Nephron (organoid): ENCODE measurements around the gene DDR1.

ENCODE experiments used
- H3K27ac Mint-ChIP-seq, 3 experiments: 2 replicates each; pipeline ENCODE4 v1.8.0; 2020; ENCODE audit warnings: mixed read lengths in 3 of 3, mild to moderate bottlenecking in 2 of 3, moderate library complexity in 1 of 3
- H3K27me3 Mint-ChIP-seq: 2 replicates; pipeline ENCODE4 v1.8.0; 2021; ENCODE audit warnings: low read depth, mild to moderate bottlenecking, moderate library complexity, mixed read lengths
- H3K36me3 Mint-ChIP-seq: 2 replicates; pipeline ENCODE4 v1.8.0; 2020; ENCODE audit warnings: low read depth, mixed read lengths
- H3K4me1 Mint-ChIP-seq: 2 replicates; pipeline ENCODE4 v1.8.0; 2020; ENCODE audit warnings: mixed read lengths
- H3K4me3 Mint-ChIP-seq, 3 experiments: 2 replicates each; pipeline ENCODE4 v1.8.0; 2020; ENCODE audit warnings: mild to moderate bottlenecking in 3 of 3, mixed read lengths in 3 of 3, moderate library complexity in 2 of 3
- H3K9me3 Mint-ChIP-seq: 2 replicates; pipeline ENCODE4 v1.8.0; 2020; ENCODE audit warnings: mixed read lengths
- TF ChIP-seq, protein P1 (sequence below), 3 experiments: fragments of 200-600 bp; sonication (generic); IDR thresholded peaks; one replicate each; pipeline ENCODE4 v1.5.0; 2021; ENCODE audit warnings: antibody characterized with exemption in 3 of 3; ENCODE audit not compliant: unreplicated experiment in 3 of 3

DDR1 gene

DNA sequence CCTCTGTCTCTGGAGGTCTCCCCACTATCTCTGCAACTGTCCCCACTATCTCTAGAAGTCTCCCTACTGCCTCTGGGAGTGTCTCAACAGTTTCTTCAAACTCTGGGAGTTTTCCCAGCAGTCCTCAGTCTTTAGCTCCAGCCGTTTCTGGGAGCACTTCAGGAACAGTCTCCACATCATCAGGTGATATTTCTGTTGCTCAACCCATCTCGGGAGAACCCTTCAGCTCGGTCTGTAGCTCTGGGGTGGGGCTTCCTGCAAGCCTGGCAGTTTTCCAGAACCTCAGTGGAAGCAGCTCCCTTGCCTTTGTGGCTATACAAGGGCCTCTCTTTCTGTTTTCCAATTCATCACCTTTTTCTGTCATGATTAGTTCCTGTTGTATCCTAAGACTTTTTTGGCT lies 50.7 kb downstream of the DDR1 start:
- no peaks in the 10 kb centered on the region for H3K36me3 Mint-ChIP-seq
- peaks cover 8% of the 10 kb centered on the region for H3K4me1 Mint-ChIP-seq
- H3K4me3 Mint-ChIP-seq, result no peak overlapping the region
- no peak overlapping the region for H3K27ac Mint-ChIP-seq
- no peaks in the 10 kb centered on the region for H3K9me3 Mint-ChIP-seq
- H3K27me3 Mint-ChIP-seq, result peaks cover 38% of the 10 kb centered on the region
- TF ChIP-seq, protein P1, sequence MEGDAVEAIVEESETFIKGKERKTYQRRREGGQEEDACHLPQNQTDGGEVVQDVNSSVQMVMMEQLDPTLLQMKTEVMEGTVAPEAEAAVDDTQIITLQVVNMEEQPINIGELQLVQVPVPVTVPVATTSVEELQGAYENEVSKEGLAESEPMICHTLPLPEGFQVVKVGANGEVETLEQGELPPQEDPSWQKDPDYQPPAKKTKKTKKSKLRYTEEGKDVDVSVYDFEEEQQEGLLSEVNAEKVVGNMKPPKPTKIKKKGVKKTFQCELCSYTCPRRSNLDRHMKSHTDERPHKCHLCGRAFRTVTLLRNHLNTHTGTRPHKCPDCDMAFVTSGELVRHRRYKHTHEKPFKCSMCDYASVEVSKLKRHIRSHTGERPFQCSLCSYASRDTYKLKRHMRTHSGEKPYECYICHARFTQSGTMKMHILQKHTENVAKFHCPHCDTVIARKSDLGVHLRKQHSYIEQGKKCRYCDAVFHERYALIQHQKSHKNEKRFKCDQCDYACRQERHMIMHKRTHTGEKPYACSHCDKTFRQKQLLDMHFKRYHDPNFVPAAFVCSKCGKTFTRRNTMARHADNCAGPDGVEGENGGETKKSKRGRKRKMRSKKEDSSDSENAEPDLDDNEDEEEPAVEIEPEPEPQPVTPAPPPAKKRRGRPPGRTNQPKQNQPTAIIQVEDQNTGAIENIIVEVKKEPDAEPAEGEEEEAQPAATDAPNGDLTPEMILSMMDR (IDR thresholded peaks at IDR 0.05; ENCODE audit: unreplicated experiment in 3 of 3), result no peak

DNA sequence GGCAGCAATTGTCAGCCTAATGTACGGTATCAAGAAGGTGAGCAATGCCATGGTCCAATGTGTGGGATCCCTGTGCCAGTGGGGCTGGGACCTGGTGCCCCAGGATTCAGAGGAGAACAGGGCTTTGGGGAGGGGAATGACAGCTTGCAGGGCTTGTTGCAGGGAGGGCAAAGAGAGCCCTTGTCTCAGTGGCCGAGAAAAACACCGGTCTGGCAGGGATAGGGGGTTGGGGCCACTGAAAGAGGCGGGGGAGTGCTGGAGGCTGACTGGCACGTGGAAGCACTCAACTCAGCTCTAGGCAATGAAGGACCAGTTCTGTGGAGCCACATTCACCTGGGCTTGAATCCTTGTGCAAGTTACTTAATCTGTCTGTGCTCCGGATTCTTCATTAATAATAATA lies 52.9 kb downstream of the DDR1 start:
- Mint-ChIP-seq H3K36me3 (no peaks in the 10 kb centered on the region), H3K27ac (no peak overlapping the region), H3K9me3 (no peaks in the 10 kb centered on the region), H3K27me3 (peaks cover 43% of the 10 kb centered on the region), H3K4me3 (no peak overlapping the region), H3K4me1 (peaks cover 8% of the 10 kb centered on the region)
- TF ChIP-seq, protein P1 (IDR thresholded peaks at IDR 0.05; ENCODE audit: unreplicated experiment in 3 of 3), result no peak

DNA sequence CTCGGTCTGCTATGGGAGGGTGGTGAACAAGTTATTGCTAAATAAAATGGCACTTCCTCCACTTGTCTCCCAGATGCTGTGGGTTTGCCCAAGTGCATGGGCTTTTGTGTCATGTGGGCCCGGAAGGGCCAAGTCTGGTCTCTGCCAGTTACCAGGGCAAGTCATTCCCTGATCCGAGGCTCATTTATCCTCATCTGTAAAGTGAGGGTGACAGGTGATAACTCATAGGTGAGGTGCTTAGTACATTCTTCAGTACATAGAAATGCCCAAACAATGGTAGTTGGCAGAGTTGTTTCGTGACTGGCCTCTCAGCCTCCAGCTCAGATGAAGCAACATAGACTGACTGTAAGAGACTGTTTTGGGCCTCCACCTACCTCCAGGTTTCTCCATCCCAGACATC lies 54.4 kb downstream of the DDR1 start:
- Mint-ChIP-seq H3K36me3 (no peaks in the 10 kb centered on the region), H3K4me3 (no peak overlapping the region), H3K9me3 (no peaks in the 10 kb centered on the region), H3K27ac (no peak overlapping the region), H3K4me1 (peaks cover 13% of the 10 kb centered on the region), H3K27me3 (peaks cover 53% of the 10 kb centered on the region)
- TF ChIP-seq, protein P1 (IDR thresholded peaks at IDR 0.05; ENCODE audit: unreplicated experiment in 3 of 3), result no peak

DNA sequence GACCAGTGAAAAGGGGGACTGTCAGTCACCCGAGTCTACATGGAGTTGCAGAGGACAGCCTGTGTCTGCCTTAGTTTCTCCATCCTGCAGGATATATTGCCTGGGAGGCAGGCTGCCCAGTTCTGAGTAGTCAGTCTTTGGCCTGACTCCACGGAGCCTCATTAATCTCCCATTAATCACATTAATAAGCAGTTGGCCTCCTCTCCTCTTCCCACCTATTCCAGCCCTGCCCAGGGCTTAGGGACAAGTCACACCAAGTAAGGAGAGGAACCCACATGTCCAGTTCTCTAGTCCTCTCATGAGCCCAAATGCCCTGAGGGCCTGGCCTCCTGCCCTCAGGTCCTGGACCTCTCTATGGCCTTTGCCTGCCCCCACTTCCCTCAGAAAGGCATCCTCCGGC lies 55.2 kb downstream of the DDR1 start:
- no peak overlapping the region for H3K4me3 Mint-ChIP-seq

DNA sequence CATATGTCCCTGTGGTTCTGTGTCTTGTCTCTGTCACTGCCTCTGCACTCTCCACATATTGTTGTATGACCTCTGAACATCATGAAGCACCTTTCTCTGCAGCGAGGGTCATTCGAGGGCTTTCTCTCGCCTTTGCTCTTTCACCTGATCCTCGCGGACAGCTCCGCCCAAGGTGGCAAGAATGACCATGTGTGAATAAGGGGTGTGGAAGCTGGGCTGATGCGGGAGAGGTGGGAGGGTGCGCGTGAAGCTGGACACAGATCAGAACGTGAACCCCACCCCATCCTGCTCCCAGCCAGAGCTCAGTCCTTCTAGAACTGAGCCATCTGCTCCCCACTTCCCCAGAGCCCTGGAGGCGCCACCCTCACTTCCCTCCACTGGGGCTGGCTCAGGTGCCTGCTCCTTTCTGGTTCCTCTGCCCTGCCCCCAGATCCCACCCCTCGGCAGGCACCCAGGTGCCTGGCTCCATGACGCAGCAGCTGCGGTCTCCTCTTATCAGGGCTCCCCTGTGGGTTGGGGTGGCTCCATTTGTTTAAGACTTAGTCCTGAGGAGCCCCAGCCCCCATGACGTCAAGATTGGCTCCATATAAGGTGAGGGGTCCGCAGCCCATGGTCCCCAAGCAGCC lies 56.2 kb downstream of the DDR1 start, which contains the start of gene MUCL3:
TSS of gene MUCL3 (plus strand) at position 613 of the 626 bp plus-strand sequence. CDS start 27 bp downstream, outside the sequence.
- TF ChIP-seq, protein P1 (IDR thresholded peaks at IDR 0.05; ENCODE audit: unreplicated experiment in 3 of 3), result no peak
- Mint-ChIP-seq H3K27ac (no peak within 1 kb of the TSS), H3K4me3 (no peak within 1 kb of the TSS)

More for the DNA sequence above, 55.2 kb downstream of the DDR1 start:
- Mint-ChIP-seq H3K27me3 (peaks cover 48% of the 10 kb centered on the region), H3K36me3 (no peaks in the 10 kb centered on the region), H3K27ac (no peak overlapping the region), H3K4me1 (peaks cover 13% of the 10 kb centered on the region), H3K9me3 (no peaks in the 10 kb centered on the region)
- TF ChIP-seq, protein P1 (IDR thresholded peaks at IDR 0.05; ENCODE audit: unreplicated experiment in 3 of 3), result no peak

More for the DNA sequence above, 56.2 kb downstream of the DDR1 start, which contains the start of gene MUCL3:
- Mint-ChIP-seq H3K4me1 (peaks cover 13% of the 10 kb centered on the region), H3K9me3 (no peaks in the 10 kb centered on the region), H3K27me3 (peaks cover 42% of the 10 kb centered on the region), H3K36me3 (no peaks in the 10 kb centered on the region)
